Hepatocyte (in vitro differentiated cells): ENCODE results near the gene ITPR2.

Experiments
- EZH2 ChIP-seq: fragments of 200-600 bp; sonication (generic); IDR thresholded peaks from 2 replicates; pipeline ENCODE4 v1.6.1; 2016; ENCODE audit warnings: antibody characterized with exemption, mild to moderate bottlenecking, borderline replicate concordance
- EZH2phosphoT487 ChIP-seq: fragments of 200-600 bp; sonication (generic); IDR thresholded peaks from one replicate; pipeline ENCODE4 v1.6.1; 2018; ENCODE audit warnings: antibody characterized with exemption, mild to moderate bottlenecking, low read depth, moderate library complexity; ENCODE audit not compliant: unreplicated experiment, severe bottlenecking
- TF ChIP-seq, protein P1 (sequence below): fragments of 200-600 bp; sonication (generic); IDR thresholded peaks from 2 replicates; pipeline ENCODE4 v1.5.1; 2016; ENCODE audit warnings: antibody characterized with exemption, mild to moderate bottlenecking; ENCODE audit not compliant: poor library complexity

DNA sequence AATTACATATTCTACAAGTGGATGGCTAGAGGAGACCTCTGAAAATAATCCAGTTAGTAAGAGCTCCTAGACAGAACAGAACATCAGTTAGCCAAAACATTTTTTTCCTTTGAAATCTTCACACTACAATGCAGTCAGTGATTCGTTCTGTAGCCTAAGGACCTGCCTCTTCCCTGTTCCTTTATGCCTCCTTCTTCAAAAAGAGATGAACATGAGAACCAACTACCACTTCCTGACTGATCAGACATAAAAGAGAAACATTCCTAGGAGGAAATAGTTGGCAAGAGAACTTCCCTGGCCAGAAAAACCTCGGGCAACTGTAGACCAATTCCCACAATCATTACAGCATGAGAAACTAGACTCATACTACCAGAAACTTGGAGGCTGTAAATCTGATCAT lies 29.4 kb downstream of the ITPR2 start:
- TF ChIP-seq, protein P1, sequence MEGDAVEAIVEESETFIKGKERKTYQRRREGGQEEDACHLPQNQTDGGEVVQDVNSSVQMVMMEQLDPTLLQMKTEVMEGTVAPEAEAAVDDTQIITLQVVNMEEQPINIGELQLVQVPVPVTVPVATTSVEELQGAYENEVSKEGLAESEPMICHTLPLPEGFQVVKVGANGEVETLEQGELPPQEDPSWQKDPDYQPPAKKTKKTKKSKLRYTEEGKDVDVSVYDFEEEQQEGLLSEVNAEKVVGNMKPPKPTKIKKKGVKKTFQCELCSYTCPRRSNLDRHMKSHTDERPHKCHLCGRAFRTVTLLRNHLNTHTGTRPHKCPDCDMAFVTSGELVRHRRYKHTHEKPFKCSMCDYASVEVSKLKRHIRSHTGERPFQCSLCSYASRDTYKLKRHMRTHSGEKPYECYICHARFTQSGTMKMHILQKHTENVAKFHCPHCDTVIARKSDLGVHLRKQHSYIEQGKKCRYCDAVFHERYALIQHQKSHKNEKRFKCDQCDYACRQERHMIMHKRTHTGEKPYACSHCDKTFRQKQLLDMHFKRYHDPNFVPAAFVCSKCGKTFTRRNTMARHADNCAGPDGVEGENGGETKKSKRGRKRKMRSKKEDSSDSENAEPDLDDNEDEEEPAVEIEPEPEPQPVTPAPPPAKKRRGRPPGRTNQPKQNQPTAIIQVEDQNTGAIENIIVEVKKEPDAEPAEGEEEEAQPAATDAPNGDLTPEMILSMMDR, result no peak
- TF ChIP-seq EZH2 (no peak), EZH2phosphoT487 (no peak)
